ENCODE measurements around the gene SLC38A5.

SLC38A5 gene

DNA sequence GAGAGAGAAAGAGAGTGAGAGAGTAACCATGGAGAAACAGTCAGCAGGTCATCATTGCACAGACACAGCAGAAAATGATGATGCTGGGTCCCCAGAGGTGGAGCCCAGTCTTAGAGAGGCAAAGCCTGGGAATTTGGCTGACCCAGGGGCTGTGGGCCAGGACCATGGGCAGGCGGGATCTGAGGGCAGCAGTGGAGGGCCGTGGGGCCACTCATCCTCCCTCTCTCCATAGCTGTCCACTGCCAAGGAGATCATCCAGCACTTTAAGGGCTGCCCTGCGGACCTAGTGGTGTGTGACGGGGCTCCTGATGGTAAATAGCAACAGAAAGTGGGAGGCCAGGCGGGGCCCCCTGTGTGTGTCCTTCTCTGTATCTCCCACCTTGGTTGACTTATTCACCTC lies 8.7 kb upstream of the SLC38A5 start:
- Histone ChIP-seq H3K9me3 (ENCODE audit: control insufficient read depth in 1 of 2, low read length in 2 of 2) (no peaks in the 10 kb centered on the region), H3K9ac (ENCODE audit: low read depth in 1 of 2, low read length in 2 of 2) (no peak overlapping the region), H3K36me3 (ENCODE audit: control insufficient read depth in 1 of 2, insufficient read depth in 2 of 2, low read length in 2 of 2) (peaks cover 12 to 26% of the 10 kb centered on the region in 2 donors), H3K27ac (ENCODE audit: low read depth, low read length) (no peak overlapping the region), H3K27me3 (ENCODE audit: control insufficient read depth in 1 of 2, insufficient read depth in 2 of 2, low read length in 2 of 2) (no peaks in the 10 kb centered on the region), H3K4me3 (ENCODE audit: low read depth in 1 of 2, low read length in 2 of 2) (no peak overlapping the region), H3K4me1 (ENCODE audit: control insufficient read depth in 1 of 2, insufficient read depth in 2 of 2, low read length in 2 of 2) (peaks cover 3 to 14% of the 10 kb centered on the region in 2 donors)

DNA sequence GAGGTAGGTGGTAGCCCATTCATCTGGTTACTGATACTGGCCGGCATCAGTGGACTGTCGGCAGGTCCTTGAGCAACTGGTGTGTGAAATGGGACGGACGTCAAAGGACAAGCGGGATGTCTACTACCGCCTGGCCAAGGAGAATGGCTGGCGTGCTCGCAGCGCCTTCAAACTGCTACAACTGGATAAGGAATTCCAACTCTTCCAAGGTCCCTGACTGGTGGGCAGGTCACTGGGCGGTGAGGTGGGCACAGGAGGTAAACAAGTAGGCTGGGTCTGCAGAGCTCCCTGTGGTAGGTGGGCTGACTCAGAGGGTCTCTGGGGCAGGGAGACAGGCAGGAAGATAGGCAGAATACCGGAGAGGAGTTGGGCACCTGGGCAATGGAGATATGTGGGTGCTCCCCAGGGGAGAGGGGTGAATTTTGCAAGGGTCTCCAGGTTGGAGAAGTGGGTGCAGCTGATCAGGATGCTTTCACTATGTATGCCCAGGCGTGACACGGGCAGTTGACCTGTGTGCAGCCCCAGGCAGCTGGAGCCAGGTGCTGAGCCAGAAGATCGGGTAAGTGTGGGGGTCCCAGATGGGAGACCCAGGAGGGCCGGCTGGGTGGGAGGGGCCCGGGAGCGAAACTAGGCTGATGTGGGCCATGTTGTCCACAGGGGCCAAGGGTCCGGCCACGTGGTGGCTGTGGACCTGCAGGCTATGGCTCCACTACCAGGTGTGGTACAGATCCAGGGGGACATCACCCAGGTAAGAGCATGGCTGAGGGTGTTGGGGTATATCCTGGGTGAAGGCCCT lies 8.1 kb upstream of the SLC38A5 start:
- peaks cover 12 to 20% of the 10 kb centered on the region in 2 donors for H3K36me3 ChIP-seq (ENCODE audit: control insufficient read depth in 1 of 2, insufficient read depth in 2 of 2, low read length in 2 of 2)
- no peak overlapping the region for H3K9ac ChIP-seq (ENCODE audit: low read depth in 1 of 2, low read length in 2 of 2)
- H3K27me3 ChIP-seq (ENCODE audit: control insufficient read depth in 1 of 2, insufficient read depth in 2 of 2, low read length in 2 of 2), result no peaks in the 10 kb centered on the region
- no peak overlapping the region for H3K27ac ChIP-seq (ENCODE audit: low read depth, low read length)
- H3K4me1 ChIP-seq (ENCODE audit: control insufficient read depth in 1 of 2, insufficient read depth in 2 of 2, low read length in 2 of 2), result peaks cover 3 to 14% of the 10 kb centered on the region in 2 donors
- no peaks in the 10 kb centered on the region for H3K9me3 ChIP-seq (ENCODE audit: control insufficient read depth in 1 of 2, low read length in 2 of 2)
- no peak overlapping the region for H3K4me3 ChIP-seq (ENCODE audit: low read depth in 1 of 2, low read length in 2 of 2)

DNA sequence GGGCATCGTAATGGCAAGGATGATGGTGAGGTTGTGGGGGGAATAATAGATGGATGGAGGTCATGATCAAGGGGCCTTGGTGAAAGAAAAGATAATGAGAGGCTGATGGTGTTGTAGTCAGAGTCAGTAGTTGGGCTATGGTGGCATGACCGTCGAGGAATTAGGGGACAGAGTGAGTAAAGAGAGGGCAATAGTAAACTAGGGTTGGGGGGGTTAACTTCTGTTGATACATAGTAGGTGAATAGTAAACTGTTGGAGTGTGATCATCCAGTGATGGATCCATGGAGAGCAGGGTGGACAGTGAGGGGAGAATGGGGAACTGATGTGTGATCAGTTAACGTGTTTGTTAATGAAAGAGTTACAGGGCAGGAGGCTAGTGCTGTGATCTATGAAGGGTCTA lies 6.9 kb upstream of the SLC38A5 start:
- Histone ChIP-seq H3K4me3 (ENCODE audit: low read depth in 1 of 2, low read length in 2 of 2) (peak overlapping the region; percentile 81 to 83), H3K9me3 (ENCODE audit: control insufficient read depth in 1 of 2, low read length in 2 of 2) (no peaks in the 10 kb centered on the region), H3K36me3 (ENCODE audit: control insufficient read depth in 1 of 2, insufficient read depth in 2 of 2, low read length in 2 of 2) (peaks cover 9 to 11% of the 10 kb centered on the region in 2 donors), H3K27ac (ENCODE audit: low read depth, low read length) (no peak overlapping the region), H3K9ac (ENCODE audit: low read depth in 1 of 2, low read length in 2 of 2) (peak overlapping the region; percentile 77 to 83), H3K27me3 (ENCODE audit: control insufficient read depth in 1 of 2, insufficient read depth in 2 of 2, low read length in 2 of 2) (no peaks in the 10 kb centered on the region), H3K4me1 (ENCODE audit: control insufficient read depth in 1 of 2, insufficient read depth in 2 of 2, low read length in 2 of 2) (peaks cover 3 to 14% of the 10 kb centered on the region in 2 donors)

DNA sequence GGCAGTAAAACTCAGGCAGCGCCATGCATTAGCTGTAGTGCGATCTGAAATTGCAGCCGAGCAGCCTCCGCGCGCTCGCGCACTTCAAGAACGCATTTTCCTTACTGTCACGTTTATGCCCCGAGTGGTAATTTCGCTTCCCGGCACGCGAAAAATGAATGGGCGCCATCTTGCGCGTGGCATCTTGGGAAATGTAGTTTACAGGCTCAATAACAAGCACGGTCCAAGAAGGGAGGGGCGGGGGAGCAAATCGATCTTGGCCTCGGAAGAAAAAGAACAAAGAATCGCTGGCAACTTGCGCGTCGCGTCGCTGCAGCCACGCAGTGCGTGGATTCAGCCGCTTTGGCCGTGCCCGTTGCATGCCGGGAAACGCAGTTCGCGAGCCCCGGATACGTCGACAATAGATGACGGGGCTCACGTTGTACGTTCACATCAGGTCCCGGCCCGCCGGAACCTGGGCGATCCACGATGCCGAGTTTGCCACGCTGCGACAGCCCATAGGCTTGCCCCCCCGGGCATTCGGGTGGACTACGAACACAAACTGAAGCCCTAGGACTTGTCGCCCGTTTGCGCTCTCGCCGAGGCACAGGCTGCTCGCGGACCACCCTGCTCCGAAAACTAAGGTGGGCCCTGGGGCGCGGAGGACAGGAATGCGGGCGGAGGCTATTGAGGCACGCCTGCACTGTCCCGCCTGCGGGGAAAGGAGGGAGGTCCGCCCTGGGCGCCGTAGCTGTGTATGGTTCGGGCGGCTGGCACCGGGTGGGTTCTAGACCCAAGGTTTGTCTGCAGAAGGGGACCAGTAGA lies 5.9 kb upstream of the SLC38A5 start, which contains the start of gene FTSJ1:
Gene FTSJ1, plus strand, starts transcription at position 426 of the 804 bp plus-strand sequence. CDS start 1,849 bp downstream, outside the sequence.
- peak within 1 kb of the TSS; percentile 77 to 83 for H3K9ac ChIP-seq (ENCODE audit: low read depth in 1 of 2, low read length in 2 of 2)
- H3K9me3 ChIP-seq (ENCODE audit: control insufficient read depth in 1 of 2, low read length in 2 of 2), result no peaks in the 10 kb centered on the region
- H3K4me3 ChIP-seq (ENCODE audit: low read depth in 1 of 2, low read length in 2 of 2), result peak within 1 kb of the TSS; percentile 81 to 83
- H3K27me3 ChIP-seq (ENCODE audit: control insufficient read depth in 1 of 2, insufficient read depth in 2 of 2, low read length in 2 of 2), result no peaks in the 10 kb centered on the region
- H3K36me3 ChIP-seq (ENCODE audit: control insufficient read depth in 1 of 2, insufficient read depth in 2 of 2, low read length in 2 of 2), result peaks cover 3% of the 10 kb centered on the region in 2 donors
- peak within 1 kb of the TSS; percentile 32 for H3K27ac ChIP-seq (ENCODE audit: low read depth, low read length)
- H3K4me1 ChIP-seq (ENCODE audit: control insufficient read depth in 1 of 2, insufficient read depth in 2 of 2, low read length in 2 of 2), result peaks cover 3 to 14% of the 10 kb centered on the region in 2 donors

DNA sequence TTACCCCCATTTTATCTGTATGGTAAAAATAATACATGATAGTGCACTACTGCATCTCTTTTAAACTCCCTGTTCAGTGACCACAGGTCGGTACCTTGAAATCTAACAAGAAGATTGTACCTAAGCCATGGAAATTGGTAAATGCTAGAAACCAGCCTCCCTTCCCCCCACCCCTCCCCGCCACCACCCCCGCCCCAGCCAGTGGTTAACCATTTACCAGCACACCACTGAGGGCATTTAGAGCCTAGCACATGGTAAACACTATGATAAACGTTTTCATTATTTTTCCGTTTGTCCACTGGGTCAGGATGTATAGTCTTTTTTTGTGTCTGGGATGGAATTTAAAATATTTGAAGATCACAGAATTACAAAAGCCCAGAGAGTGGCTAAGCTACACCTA lies 5.2 kb upstream of the SLC38A5 start:
- Histone ChIP-seq H3K27ac (ENCODE audit: low read depth, low read length) (no peak overlapping the region), H3K4me3 (ENCODE audit: low read depth in 1 of 2, low read length in 2 of 2) (peak overlapping the region; percentile 81 to 83), H3K27me3 (ENCODE audit: control insufficient read depth in 1 of 2, insufficient read depth in 2 of 2, low read length in 2 of 2) (no peaks in the 10 kb centered on the region), H3K9ac (ENCODE audit: low read depth in 1 of 2, low read length in 2 of 2) (peak overlapping the region; percentile 32 to 83), H3K9me3 (ENCODE audit: control insufficient read depth in 1 of 2, low read length in 2 of 2) (no peaks in the 10 kb centered on the region), H3K36me3 (ENCODE audit: control insufficient read depth in 1 of 2, insufficient read depth in 2 of 2, low read length in 2 of 2) (no peaks in the 10 kb centered on the region), H3K4me1 (ENCODE audit: control insufficient read depth in 1 of 2, insufficient read depth in 2 of 2, low read length in 2 of 2) (peaks cover 3 to 14% of the 10 kb centered on the region in 2 donors)

DNA sequence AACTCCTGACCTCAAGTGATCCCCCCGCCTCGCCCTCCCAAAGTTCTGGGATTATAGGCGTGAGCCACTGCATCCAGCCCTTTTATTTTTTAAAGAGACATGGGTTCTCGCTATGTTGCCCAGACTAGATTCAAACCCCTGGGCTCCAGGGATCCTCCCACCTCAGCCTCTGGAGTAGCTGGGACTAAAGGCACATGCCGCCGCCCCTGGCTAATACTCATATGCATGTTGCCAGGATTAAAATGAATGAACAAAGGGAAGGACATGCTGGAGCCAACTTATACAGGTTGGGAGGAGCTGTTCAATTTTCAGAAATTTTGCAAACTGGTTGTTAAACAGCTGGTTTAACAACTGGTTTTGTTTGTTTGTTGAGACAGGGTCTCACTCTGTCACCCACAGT lies 4.5 kb upstream of the SLC38A5 start:
- H3K4me3 ChIP-seq (ENCODE audit: low read depth in 1 of 2, low read length in 2 of 2), result no peak overlapping the region
- H3K27me3 ChIP-seq (ENCODE audit: control insufficient read depth in 1 of 2, insufficient read depth in 2 of 2, low read length in 2 of 2), result no peaks in the 10 kb centered on the region
- H3K4me1 ChIP-seq (ENCODE audit: control insufficient read depth in 1 of 2, insufficient read depth in 2 of 2, low read length in 2 of 2), result peaks cover 3 to 18% of the 10 kb centered on the region in 2 donors
- no peak overlapping the region for H3K27ac ChIP-seq (ENCODE audit: low read depth, low read length)
- no peaks in the 10 kb centered on the region for H3K36me3 ChIP-seq (ENCODE audit: control insufficient read depth in 1 of 2, insufficient read depth in 2 of 2, low read length in 2 of 2)
- no peak overlapping the region for H3K9ac ChIP-seq (ENCODE audit: low read depth in 1 of 2, low read length in 2 of 2)
- no peaks in the 10 kb centered on the region for H3K9me3 ChIP-seq (ENCODE audit: control insufficient read depth in 1 of 2, low read length in 2 of 2)

DNA sequence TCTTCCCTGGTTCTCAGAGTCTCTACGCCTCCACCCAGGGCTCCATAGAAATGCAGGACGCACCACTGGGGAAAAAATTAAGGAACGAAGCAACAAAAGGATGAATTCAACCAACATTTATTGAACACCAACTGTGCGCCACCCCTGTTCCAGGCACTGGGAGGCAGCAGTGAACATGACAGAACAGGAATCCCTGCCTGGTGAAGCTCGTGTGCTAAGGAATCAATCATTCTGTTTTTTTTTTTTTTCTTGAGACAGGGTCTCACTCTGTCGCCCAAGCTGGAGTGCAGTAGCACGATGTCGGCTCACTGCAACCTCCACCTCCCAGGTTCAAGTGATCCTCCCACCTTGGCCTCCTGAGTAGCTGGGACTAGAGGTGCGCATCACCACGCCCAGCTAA lies 4.1 kb upstream of the SLC38A5 start:
- H3K4me1 ChIP-seq (ENCODE audit: control insufficient read depth in 1 of 2, insufficient read depth in 2 of 2, low read length in 2 of 2), result peaks cover 3 to 20% of the 10 kb centered on the region in 2 donors
- no peak overlapping the region for H3K27ac ChIP-seq (ENCODE audit: low read depth, low read length)
- no peaks in the 10 kb centered on the region for H3K36me3 ChIP-seq (ENCODE audit: control insufficient read depth in 1 of 2, insufficient read depth in 2 of 2, low read length in 2 of 2)
- no peaks in the 10 kb centered on the region for H3K27me3 ChIP-seq (ENCODE audit: control insufficient read depth in 1 of 2, insufficient read depth in 2 of 2, low read length in 2 of 2)
- no peaks in the 10 kb centered on the region for H3K9me3 ChIP-seq (ENCODE audit: control insufficient read depth in 1 of 2, low read length in 2 of 2)
- H3K4me3 ChIP-seq (ENCODE audit: low read depth in 1 of 2, low read length in 2 of 2), result no peak overlapping the region
- no peak overlapping the region for H3K9ac ChIP-seq (ENCODE audit: low read depth in 1 of 2, low read length in 2 of 2)

DNA sequence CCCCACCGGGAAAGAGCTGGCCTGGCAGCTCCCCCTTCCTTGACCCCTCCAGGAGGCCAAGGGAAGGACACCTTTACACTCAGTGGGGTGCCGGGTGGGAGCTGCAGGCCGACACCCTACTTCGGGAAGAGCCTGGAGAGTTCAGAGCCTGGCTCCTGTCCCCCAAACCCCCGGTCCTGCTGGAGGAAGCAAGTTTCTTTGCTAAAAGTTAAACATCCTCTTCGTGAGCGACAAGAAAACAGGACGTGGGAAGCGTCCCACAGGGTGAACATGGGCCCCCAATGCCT lies 3.6 kb upstream of the SLC38A5 start:
- H3K9me3 ChIP-seq (ENCODE audit: control insufficient read depth in 1 of 2, low read length in 2 of 2), result no peaks in the 10 kb centered on the region
- no peak overlapping the region for H3K4me3 ChIP-seq (ENCODE audit: low read depth in 1 of 2, low read length in 2 of 2)
- H3K4me1 ChIP-seq (ENCODE audit: control insufficient read depth in 1 of 2, insufficient read depth in 2 of 2, low read length in 2 of 2), result peaks cover 3 to 20% of the 10 kb centered on the region in 2 donors
- no peak overlapping the region for H3K9ac ChIP-seq (ENCODE audit: low read depth in 1 of 2, low read length in 2 of 2)
- no peaks in the 10 kb centered on the region for H3K27me3 ChIP-seq (ENCODE audit: control insufficient read depth in 1 of 2, insufficient read depth in 2 of 2, low read length in 2 of 2)
- H3K36me3 ChIP-seq (ENCODE audit: control insufficient read depth in 1 of 2, insufficient read depth in 2 of 2, low read length in 2 of 2), result no peaks in the 10 kb centered on the region
- H3K27ac ChIP-seq (ENCODE audit: low read depth, low read length), result no peak overlapping the region

DNA sequence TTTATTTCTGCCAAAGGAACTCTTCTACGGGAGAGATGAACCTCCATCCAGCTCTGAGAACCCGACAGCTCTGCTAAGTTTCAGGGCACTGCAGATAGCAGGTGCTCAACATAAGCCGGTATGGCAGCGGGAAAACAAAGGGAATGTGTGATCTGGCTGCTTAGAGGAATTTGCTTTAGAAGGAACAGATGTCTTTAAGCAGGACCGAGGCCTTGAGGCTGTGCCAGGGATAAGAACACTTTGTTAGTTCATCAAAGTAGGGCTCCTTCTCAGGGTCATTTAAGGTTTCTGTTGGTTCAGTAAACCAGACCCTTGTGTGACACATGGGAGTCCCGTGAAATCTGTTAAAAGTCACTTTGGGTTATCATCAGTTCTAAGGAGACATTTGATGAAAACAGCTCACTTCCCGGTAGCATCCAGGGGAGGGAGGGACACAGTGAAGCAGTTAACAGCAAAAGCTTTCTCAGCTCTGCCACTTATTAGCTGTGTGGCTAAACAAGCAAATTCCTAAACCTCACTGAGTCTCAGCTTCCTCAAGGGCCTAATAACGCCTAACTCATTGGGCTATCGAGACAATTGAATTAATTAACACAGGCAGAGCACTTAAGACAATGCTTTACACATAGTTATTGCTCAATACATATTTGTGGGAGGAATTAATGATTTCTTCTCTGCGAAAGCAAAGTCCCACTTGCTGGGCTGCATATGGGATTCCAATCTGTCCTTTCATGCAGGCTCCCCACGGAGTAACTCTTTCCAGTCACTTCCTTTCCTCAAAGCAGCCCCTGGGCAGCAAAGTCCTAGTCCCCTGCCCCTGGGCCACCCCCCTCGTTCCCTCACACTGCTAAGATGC lies 3.0 kb upstream of the SLC38A5 start:
- no peaks in the 10 kb centered on the region for H3K9me3 ChIP-seq (ENCODE audit: control insufficient read depth in 1 of 2, low read length in 2 of 2)
- peaks cover 3 to 20% of the 10 kb centered on the region in 2 donors for H3K4me1 ChIP-seq (ENCODE audit: control insufficient read depth in 1 of 2, insufficient read depth in 2 of 2, low read length in 2 of 2)
- H3K36me3 ChIP-seq (ENCODE audit: control insufficient read depth in 1 of 2, insufficient read depth in 2 of 2, low read length in 2 of 2), result no peaks in the 10 kb centered on the region
- H3K9ac ChIP-seq (ENCODE audit: low read depth in 1 of 2, low read length in 2 of 2), result no peak overlapping the region
- H3K27me3 ChIP-seq (ENCODE audit: control insufficient read depth in 1 of 2, insufficient read depth in 2 of 2, low read length in 2 of 2), result no peaks in the 10 kb centered on the region
- no peak overlapping the region for H3K27ac ChIP-seq (ENCODE audit: low read depth, low read length)
- no peak overlapping the region for H3K4me3 ChIP-seq (ENCODE audit: low read depth in 1 of 2, low read length in 2 of 2)
